GM18858 (cell line): ENCODE measurements around the gene DLEC1.
"Not testable (repeated sequence)": the region's sequence is repeated elsewhere in the genome, so short reads cannot be mapped to it uniquely, and the experiment has no call there.

Experiments used
- ATAC-seq: cut with Tn5 transposase; IDR thresholded peaks from one replicate; pipeline ENCODE4 v1.9.1; 2021; ENCODE audit not compliant: unreplicated experiment

The DLEC1 gene

DNA sequence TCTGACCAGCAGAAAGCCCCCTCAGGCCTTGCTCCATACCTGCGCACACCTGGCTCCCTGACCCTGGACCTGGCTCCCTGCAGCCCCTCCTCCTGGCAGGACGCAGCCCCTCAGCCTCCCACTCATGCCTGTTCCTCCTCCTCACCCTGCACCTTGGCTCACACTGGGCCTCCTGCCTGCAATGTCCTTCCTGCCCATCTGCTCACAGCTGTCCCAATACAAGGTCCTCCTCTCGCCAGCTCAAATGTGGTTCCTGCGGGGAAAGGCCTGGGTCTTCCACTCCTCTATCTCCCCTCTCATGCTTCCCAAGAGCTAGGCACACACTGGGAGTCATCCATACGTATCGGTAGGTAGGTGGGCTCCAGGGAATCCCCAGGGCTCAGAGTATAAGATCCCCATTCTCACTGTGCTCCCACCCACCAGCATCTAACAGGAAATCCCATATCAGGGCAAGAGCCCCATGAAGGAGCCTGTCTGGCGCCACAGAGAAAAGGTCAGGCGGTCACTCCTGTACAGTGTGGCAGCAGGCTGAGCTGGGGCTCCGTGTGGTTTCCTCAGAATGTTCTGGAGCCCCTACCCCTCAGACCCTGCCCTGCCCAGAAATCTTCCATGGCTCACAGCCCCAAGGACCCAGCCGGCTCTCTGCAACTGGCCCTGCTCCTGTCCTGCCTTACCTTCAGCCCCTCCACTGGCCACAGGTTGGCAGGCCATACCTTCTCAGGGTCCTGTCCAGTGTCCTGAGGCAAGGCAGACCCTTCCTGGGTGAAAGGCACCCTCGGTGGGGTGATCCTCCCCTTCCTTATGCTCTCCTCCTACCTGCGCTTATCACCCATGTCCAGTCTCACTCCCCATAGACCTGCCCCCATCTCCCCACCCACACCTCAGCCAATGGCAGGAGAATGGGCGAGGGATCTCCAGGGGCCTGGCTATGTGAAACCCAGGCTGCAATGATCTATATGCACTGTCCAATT, 20.4 kb upstream of the DLEC1 start:
- ATAC-seq, result no peak

DNA sequence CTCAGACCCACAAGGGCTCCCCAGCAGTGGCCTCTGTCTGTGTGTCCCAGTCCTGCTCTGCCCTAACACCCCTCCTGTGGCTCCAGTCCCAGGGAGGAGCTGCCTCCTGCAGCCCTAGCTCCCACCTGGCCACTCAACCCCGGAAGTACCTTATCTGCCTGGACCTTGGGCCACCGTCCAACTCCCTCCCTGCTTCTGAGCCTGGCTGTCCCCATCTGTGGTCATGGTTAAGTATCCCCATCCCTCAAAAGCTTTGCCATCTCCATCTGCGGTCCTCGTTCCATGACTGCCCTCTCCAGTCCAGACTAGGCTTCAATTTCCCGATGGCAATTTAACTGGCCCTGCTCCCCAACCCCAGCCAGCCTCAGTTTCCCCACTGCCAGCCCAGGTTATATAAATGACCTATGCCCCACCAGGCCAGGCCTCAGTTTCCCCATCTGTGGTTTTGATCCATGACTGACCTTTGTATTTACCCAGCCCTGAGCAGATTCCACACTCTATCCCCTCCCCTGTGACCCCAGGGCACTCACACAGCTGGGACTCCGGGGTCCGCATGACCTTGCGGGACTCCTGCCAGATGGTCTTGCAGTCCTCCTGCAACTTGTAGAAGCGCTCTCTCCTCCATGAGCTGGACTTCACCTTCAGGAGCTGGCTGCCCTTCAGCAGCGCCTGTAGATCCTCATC, 19.2 kb upstream of the DLEC1 start:
- ATAC-seq, result no peak

DNA sequence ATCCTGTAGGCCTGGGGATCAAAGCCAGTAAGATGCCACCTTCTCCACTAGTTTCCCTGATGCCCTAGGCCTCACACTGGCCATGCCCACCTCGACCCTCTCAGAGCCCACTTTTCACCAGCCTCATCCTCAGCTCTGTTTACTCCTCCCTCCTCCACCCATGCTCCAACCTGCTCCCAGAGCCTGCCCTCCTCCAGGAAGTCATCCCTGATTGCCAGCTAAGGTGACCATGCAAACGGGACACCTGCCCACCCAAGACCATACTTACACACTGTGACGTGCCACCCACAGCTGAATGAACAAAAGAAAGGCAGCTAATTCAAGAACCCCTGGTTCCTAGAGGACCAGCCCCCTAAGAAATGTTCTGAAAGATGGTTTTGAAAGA, 18.7 kb upstream of the DLEC1 start:
- no peak for ATAC-seq

DNA sequence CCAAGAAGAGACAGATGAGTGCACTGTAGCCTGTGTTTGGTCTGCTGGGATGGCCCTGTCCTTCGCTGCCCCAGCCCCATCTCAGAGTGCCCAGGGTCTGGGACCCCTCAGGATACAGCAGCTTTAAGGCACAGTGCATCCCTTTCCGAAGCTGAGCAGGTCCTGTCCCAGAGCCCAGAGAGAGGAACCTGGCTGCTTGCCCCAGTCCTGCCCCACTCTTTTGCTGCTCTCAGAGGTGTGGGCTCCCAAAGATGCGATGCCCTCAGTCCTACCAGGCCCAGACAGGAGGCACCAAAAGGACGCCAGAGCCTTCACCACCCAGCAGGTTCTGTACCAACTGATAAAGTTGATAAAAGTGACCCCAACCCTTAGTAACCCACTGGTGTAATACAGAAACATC, 17.8 kb upstream of the DLEC1 start:
- no peak for ATAC-seq

DNA sequence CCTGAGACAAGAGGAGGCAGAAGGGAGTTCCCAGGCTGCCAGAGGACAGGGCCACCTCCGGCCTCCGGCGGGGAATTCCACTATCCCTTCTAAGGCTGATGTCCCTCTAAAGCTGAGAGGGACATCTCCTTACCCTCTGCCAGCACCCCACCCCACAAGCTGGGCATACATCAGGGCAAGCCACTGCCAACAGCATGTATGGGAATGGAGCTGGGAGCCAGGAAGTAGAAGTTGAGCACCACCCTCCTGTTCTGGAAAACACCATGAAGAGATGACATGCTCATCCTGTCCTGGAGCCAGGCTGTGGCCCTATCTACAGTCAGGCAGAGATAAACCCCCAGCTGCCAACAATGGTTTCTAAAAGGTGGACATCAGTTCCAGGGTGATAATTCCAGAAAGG, 16.7 kb upstream of the DLEC1 start:
- no peak for ATAC-seq

DNA sequence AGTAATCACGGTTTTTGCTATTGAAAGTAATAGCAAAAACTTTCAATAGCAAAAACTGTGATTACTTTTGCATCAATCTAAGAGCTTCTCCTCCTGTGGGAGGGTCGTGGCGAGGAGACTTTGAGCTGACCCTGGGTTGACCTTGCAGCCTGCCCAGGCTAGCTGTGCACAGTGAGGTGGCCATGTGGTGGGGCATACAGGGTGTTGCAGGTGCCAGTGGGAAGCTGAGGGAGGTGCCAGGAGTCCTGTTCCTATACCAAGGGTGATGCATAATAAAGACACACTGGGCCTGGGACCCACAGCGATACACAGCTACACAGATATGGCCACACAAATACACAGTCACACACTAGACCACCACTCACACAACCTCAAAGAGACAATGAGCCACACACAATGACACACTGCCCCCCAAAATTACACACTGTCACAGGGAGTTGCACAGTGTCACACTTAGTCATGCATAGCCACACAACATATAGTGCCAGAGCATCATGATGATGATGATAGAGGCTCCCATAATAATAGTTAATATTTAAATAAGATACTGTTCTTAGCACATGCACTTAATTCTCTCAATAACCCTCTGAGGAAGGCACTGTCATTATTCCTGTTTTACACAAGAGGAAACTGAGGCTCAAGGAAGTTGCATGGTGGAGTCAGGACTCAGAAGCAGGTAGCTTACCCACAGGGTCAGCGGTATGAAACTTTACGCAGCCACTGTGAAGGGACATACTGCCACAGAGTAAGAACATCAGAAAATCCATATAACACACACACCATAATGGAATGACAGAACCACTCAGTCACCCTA, 15.9 kb upstream of the DLEC1 start:
- no peak for ATAC-seq

DNA sequence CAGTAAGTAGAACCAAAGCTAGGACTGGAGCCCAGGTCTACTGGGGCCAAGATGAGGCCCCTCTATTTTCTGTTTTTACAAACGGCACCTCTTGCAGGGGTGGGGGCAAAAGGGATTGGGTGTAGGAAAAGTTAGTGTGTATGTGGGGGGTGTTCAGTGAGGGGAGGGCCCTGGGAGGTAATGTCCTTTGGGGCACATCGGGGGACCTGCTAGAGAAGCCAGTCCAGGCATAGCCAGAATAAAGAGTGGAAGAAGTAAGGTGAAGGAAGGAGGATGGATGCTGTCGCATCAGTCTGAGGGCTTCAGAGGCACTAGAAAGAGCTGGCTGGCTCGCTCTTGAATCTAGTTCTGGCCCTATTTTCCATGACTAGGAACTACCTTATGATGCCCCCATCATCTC, 12.2 kb upstream of the DLEC1 start:
- no peak for ATAC-seq

DNA sequence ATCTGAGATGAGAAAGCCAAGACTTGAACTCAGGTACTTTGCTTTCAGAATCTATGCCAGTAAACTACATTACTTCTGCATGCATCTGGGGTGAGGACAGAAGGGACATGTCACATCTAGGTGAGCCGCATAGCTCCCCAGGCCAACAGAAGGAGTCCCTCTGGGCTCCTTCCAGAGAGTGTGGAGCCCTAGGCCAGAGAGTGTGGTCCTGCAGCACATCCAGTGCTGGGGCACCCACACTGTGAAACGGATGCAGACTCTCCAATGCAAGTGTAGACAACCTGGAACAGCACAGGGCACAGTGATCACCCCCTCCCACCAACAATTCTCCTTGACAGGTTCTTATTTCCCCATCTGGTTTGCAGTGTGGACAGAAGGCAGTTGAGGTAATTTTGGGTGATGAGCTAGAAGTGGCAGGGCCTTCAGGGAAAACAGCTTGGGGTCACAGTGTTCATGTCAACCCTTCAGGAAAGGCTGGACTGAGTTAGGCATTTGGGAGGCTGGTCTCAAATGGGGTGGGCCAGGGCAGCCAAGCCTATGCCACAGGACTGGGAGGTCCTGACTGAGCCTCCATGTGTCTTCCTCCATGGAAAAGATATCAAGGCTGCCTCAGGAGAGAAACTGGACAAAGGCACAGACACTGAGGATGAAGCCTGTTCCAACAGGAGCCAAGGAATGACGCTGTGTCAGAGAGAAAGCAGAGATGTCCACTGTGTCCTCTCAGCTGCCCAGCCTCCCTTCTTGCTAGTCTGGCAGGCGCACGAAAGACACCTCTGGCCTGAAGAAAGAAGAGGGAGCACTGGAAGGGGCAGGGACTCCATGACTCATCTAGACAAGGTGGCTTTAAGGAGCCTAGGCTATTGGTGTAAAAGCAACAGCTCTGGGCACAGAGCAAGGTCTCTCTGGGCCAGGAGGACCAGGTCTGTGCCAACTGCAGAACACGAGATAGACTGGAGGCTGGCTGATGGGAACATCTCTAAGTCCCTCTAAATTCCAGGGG, 11.2 kb upstream of the DLEC1 start:
- no peak for ATAC-seq

DNA sequence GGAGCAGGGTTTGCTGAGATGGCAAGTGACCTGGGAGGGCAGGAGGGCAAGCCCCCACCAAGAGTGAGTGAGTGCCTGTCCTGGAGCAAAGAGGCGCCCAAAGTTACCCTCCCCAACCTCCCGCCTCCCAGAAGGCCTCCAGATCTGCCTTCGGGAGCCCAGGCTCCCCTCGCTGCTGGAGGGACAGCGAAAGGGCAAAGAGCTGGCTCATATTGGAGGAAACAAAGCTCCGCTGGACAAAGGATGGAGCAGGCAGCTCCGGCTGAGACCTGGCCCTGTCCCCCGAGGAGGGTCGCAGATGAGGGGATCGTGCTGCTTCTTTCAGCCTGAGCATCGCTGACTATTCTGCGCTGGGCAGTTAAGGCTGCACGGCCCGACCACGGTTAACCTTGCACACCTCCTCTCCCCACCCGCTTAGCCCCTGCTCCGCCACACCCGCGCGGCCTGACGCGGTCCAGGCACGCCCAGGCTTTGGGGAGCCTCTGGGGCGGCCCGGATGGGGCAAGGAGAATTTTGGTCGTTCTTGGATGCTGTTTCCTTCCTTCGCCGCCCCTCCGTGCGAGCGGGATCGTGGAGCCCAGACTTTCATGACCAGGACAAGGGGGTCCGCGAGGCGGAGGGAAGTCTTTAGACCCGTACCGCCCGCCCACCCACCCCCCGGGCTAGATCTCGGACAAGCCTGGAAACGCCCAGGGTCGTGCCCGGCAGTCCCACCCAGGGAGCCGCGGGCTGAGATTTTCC, 10.2 kb upstream of the DLEC1 start:
- no peak for ATAC-seq

DNA sequence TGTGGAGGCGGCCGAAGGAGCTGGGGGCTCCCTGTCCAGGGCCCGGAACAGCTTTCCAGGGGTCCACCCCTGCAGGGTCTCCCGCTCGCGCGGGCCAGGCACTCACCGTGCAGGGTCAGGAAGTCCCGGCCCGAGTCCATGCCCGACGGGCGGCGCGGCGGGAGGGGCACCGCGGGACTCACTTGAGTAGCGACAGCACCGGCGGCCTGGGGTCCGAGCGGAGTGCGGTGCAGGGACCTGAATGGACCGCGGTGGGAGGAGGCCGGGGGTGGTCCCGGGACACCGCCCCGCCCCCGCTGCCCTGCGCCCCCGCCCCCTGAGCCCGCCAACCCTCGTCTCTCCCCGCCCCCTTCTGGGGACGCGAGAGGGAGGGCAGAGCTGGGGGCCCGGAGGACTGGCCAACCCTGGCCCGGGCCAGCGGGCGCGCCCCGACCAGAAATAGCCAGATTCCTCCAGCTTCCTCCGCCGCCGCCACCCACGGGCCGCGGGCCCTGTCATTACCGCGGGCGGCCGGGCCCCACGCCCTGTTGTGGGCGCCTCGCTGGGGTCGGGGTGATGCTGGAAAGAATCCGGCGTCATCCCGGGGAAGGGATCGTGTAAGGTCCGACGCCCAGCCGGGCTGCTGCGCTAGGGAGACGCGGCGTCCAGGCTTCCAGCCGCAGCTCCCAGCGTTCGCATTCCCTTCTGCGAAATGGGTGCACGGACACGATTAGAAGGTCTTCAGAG, 9.4 kb upstream of the DLEC1 start, which contains the start of gene PLCD1:
Gene PLCD1, minus strand, starts transcription at position 243 of the 726 bp plus-strand sequence. Its CDS starts 103 bp downstream, at position 140.
- no peak for ATAC-seq

DNA sequence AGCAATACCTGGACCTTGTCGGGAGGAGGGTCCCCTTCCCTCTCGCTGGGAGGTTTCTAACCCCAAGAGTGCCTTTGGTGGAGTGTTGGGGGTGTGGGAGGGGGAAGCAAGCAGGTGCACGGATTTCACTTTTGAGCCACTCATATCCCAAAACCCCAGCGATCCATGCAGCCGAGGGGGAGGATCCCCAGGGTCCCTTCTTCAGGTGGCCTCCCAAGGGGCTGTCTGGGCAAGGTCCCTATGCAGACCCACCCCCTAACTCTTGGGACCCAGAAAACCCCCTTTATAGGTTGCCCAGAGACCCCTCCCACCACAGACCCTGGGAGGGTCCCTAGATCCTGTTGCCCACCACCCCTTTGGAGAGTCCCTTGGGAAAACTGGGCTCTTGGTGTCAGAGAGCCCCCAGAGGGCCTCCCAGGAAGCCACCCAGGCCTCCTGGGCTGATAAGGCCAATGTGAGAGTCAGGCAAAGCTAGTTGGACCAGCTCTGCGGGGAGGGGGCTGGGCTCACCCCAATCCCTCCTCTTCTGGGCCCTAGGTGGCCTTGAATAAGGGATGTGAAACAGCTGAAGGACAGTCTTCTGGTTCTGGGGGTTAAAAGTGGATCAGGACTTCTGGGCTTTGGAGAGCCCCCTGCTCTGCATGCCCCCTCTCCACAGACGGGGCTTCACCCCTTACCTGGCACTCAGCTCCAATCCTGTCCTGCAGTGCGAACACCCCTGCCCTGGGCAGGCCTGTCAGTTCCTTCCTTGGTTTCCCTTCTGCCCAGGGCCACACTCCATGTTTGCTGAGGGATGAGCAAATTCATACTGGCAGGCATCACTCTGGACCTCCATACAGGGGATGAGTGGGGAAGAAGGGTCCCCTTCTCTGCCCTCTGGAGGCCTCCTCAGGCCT, 8.6 kb upstream of the DLEC1 start:
- ATAC-seq, result no peak

DNA sequence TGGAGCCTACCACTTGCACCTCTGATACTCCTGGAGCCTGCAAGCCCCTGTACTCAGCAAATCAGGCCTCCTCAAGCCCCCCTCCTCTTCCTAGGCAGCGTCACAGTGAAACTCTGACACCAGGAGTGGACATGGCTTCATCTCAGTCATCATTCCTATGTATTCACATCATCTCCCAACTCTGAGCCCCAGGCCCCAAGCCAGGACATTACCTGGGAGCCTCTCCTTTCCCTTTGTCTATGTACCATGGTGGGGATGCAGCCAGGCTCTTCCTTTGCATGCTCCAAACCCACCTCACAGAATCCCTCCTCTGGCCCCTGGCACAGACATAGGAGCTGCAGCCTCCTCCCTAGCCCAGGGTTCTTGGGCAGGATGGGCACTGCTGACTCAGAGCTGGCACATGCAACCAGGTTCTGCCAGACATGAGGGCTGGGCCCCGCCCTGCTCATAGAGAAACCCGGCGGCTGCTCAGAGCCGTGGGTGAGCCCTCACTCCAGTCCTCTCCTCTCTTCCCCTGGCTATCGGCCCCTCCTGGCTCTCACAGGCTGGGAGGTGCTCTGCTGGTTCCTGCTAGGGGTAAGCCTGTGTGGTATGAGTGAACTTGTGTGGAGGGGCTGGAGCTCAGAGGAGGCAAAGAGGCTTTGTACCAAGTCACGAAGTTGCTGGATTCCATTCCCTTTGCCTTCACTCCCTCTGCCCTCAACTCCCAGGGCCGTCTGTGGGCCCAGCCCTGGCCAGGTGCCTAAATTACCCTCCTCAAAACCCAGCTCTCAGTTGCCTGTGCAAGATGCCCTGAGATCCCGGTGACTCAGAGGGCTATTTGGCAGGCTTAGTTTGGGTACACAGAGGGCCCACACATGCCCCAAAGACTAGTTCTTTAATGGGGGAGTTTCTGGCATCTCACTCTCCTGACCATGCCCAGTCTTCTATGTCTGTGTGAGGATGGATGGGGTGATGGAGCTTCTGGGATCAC, 7.7 kb upstream of the DLEC1 start:
- ATAC-seq, result no peak

DNA sequence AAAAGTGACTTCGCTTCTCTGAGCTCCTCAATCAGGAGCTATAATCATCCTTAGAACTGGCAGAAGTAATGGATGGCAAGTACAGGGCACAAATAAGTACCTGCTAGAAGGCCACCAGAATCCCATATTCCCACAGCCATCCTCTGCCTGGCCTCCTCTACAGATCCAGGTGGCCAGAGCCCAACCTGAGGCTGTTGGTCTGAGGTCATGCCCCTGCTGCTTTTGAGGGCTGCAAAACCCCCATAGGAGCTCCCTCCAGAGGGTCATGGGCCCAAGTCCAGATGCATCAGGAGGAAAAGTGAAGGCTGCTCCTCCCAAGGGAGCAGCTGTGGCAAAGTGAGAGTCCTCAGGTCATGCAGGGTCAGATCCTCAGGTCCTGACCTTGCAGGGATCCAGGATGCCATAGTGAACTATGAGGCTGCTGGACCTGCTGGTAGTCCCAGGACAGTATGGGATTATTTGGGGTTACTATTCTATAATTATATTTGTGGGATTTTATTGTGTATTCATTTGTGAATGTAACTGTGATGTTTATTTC, 6.6 kb upstream of the DLEC1 start:
- no peak for ATAC-seq

DNA sequence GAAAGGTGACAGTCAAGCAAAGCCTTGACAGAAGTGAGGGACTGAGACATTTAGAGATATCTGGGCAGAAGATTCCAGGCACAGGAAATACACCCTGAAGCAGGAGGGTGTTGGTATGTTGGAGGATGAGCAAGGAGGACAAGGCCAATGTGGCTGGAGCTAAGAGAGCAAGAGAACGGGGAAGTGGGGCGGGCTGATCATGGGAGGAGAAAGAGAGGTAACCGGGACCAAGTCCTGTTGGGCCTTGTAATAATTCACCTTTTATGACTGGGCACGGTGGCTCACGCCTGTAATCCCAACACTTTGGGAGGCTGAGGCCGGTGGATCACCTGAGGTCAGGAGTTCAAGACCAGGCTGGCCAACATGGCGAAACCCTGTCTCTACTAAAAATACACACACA, 5.4 kb upstream of the DLEC1 start:
- ATAC-seq, result not testable (repeated sequence)

DNA sequence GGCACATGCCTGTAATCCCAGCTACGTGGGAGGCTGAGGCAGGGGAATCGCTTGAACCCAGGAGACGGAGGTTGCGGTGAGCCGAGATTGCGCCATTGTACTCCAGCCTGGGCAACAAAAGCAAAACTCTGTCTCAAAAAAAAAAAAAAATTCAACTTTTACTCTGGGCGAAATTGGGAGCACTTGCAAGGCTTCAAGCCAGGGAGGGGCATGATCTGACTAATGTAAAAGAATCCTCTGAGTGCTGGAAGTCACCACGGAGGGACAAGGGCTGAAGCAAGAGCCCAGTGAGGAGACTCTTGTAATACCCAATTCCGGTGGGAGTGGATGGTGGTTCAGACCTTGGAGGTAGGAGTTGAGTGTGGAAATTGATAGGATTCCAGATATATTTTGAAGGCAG, 4.7 kb upstream of the DLEC1 start:
- ATAC-seq, result not testable (repeated sequence)

DNA sequence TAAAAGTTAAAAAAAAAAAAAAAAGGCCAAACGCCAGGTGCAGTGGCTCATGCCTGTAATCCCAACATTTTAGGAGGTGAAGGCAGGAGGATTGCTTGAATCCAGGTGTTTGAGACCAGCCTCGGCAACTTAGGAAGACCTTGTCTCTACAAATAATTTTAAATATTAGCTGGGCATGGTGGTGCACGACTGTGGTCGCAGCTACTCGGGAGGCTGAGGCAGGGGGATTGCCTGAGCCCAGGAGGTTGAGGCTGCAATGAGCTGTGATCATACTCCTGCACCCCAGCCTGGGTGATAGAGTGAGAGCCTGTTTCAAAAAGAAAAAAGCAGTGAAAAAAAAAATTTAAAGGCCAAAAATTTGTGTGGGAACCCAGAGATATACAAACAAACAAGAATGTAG, 2.7 kb upstream of the DLEC1 start:
- ATAC-seq, result no peak
